SK-N-MC (cell line): ENCODE data around the gene GREB1L.

Source experiments
- EZH2 ChIP-seq: fragments of 200-600 bp; sonication (generic); IDR thresholded peaks from one replicate; pipeline ENCODE4 v1.6.1; 2017; ENCODE audit warnings: antibody characterized with exemption
- FOXP2 ChIP-seq: optimal IDR thresholded peaks from 2 replicates; pipeline ENCODE3; 2011; ENCODE audit warnings: mild to moderate bottlenecking, moderate library complexity; ENCODE audit not compliant: insufficient read depth; ENCODE audit errors: extremely low read length, control extremely low read depth
- POLR2AphosphoS5 ChIP-seq: IDR thresholded peaks from 2 replicates; pipeline ENCODE4 v1.6.1; 2012; ENCODE audit warnings: mild to moderate bottlenecking, low read depth, low read length, borderline replicate concordance

- no peak for TF ChIP-seq POLR2AphosphoS5
- TF ChIP-seq FOXP2: no peak
- no peak for TF ChIP-seq EZH2
These were observed 63.6 kb downstream of the GREB1L start for GRCh38 chr18:21305621-21306020.
